GM10248 (cell line): ENCODE measurements around the gene HNRNPA1L2.

Source experiments
- CTCF ChIA-PET: fragments of 300-600 bp; sonication (Branson Sonifier 250); formaldehyde crosslinking; extraction: SDS; loops from one replicate; lab custom pipeline; 2021; ENCODE audit warnings: antibody characterized with exemption; lab: Yijun Ruan, JAX
- POLR2A ChIA-PET: fragments of 350-650 bp; sonication (Branson Sonifier 250); formaldehyde crosslinking; extraction: SDS; loops from one replicate; lab custom pipeline; 2020; ENCODE audit warnings: antibody characterized with exemption; lab: Yijun Ruan, JAX
- DNase-seq: peaks from one replicate; pipeline ENCODE4 v3.0.0; 2012; ENCODE audit errors: extremely low spot score
- TF ChIP-seq, protein P1 (sequence below): IDR thresholded peaks from 2 replicates; pipeline ENCODE4 v1.5.1; 2012; ENCODE audit warnings: mild to moderate bottlenecking, low read depth; ENCODE audit errors: extremely low read depth, missing control alignments, control extremely low read depth

HNRNPA1L2 gene

GRCh38 chr13:52652980-52653303 is 10.7 kb downstream of the HNRNPA1L2 start:
- TF ChIP-seq, protein P1, sequence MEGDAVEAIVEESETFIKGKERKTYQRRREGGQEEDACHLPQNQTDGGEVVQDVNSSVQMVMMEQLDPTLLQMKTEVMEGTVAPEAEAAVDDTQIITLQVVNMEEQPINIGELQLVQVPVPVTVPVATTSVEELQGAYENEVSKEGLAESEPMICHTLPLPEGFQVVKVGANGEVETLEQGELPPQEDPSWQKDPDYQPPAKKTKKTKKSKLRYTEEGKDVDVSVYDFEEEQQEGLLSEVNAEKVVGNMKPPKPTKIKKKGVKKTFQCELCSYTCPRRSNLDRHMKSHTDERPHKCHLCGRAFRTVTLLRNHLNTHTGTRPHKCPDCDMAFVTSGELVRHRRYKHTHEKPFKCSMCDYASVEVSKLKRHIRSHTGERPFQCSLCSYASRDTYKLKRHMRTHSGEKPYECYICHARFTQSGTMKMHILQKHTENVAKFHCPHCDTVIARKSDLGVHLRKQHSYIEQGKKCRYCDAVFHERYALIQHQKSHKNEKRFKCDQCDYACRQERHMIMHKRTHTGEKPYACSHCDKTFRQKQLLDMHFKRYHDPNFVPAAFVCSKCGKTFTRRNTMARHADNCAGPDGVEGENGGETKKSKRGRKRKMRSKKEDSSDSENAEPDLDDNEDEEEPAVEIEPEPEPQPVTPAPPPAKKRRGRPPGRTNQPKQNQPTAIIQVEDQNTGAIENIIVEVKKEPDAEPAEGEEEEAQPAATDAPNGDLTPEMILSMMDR, result no peak
- CTCF ChIA-PET, result interaction anchor here (0.9 to 6.3 kb wide), 19 partner anchors 9 to 315 kb away, joined by 3 to 55 read pairs (median 5); partner anchors contain the start of genes HNRNPA1L2 and VPS36
- POLR2A ChIA-PET, result interaction anchor here (1.0 to 1.9 kb wide), 5 partner anchors 10 to 36 kb away, joined by 3 to 6 read pairs (median 5); no protein-coding TSS in a partner anchor
- DNase-seq, result peak; percentile 39

DNA sequence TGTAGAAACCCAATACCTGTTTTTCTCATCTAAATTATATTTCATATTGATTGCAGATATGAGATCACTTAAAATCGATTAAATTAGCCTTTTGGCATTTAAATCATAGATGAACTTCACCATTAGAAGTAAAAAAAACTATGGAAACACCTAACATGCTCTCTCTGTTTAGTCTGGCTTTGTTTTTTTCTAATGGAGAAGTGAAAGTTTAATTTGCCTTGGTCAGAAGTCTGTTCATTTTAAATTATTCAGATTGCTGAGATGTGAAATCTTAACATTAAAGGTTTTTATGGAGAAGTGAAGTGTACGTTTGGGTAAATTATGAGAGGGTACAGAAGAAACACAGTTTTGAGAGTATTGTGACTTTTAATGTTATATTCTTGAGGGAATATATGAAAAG is 17.1 kb downstream of the HNRNPA1L2 start:
- POLR2A ChIA-PET, result no interaction called here

DNA sequence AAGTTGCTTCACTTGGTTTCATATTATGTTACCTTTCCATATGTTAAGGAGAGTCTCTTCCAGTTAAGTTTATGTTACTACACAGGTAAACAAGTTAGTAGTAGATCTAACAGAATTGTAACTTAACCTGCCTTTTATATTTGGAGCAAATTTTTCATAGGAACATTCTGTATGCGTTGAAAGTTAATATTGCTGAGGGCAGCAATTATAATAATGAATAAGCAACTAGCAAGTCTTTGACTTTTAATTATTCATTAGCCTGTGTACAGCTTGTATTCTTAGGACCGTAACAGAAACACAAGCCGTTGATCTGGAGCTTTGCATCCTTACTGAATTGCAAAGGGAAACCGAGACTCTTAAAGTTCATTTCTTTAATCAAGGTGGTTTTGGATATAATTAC is 22.0 kb downstream of the HNRNPA1L2 start:
- DNase-seq, result no peak
- ChIA-PET POLR2A (no interaction called here), CTCF (interaction anchor here (1.2 to 5.0 kb wide), 14 partner anchors 9 to 304 kb away, joined by 3 to 55 read pairs (median 6); partner anchors contain the start of gene SUGT1)
- TF ChIP-seq, protein P1, result no peak

More for the DNA sequence above, 17.1 kb downstream of the HNRNPA1L2 start:
- CTCF ChIA-PET, result no interaction called here
- TF ChIP-seq, protein P1, result no peak
- no peak for DNase-seq

GRCh38 chr13:52665325-52665724 is 23.1 kb downstream of the HNRNPA1L2 start:
- TF ChIP-seq, protein P1, result peak; percentile 37
- peak; percentile 20 for DNase-seq
- ChIA-PET CTCF (interaction anchor here (0.6 to 5.0 kb wide), 28 partner anchors 8 to 303 kb away, joined by 3 to 55 read pairs (median 4); partner anchors contain the start of gene SUGT1), POLR2A (interaction anchor here (1.7 kb wide), 1 partner anchor 12 kb away, joined by 5 read pairs; the partner anchor contains the start of gene SUGT1)

DNA sequence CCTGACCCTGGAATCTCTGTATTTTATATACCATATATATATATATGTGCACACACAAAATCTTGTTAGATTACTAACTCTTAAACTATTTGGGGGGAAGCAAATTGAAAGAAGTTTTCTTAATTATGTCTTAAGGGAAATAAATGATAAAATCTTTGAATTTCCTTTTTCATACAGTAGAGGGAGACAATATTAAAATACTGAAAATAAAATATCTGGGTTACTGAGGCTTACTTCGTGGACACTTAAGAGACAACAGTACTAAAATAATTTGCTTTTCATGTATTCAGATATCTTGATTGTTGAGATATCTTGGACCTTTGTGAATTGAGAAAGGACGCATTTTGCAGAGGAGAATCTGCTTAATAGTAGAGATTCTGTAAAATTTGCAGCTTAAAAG is 27.4 kb downstream of the HNRNPA1L2 start:
- ChIA-PET CTCF (no interaction called here), POLR2A (no interaction called here)
- no peak for DNase-seq
- TF ChIP-seq, protein P1, result no peak

DNA sequence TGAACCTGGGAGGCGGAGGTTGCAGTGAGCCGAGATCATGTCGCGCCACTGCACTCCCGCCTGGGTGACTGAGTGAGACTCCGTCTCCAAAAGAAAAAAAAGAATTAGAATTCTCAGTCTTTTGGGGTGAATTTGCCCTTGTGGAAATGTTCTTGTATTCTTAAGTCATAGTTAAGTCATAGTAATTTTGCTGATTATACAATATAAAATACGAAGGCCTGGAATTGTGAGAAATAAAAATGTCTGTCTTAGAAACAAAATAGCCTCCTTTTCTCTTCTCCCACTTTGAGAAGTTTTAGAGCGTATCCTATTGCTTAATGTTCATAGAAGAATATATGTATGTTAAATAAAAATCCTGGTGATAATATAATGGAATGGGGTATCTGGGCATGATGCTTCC is 28.5 kb downstream of the HNRNPA1L2 start:
- DNase-seq, result no peak
- TF ChIP-seq, protein P1, result no peak
- POLR2A ChIA-PET, result no interaction called here
- CTCF ChIA-PET, result interaction anchor here (1.4 to 2.1 kb wide), 2 partner anchors 11 to 298 kb away, joined by 4 to 6 read pairs; no protein-coding TSS in a partner anchor
